Skin of body (tissue), 2 donors: ENCODE data around the gene FUT7. TPM values are rescaled to one million over a fixed set of nuclear protein-coding genes. Genes with fewer than 3 reads are reported as not detected.
"Not testable (repeated sequence)": the region's sequence is repeated elsewhere in the genome, so short reads cannot be mapped to it uniquely, and the experiment has no call there.

Experiments used
- DNase-seq: peaks from one replicate; lab custom pipeline; 2025; lab: John Stamatoyannopoulos, UW
- total RNA-seq: library from RNA; depleted of rRNA; stranded (reverse); fragments of >200 nt; gene quantifications from one replicate; pipeline ENCODE4 v1.2.3, GENCODE V29; 2014

Gene FUT7
- total RNA-seq, 1 donor from 2014 or later = 0.39 TPM

- no peak for DNase-seq
These were observed 2.3 kb upstream of the FUT7 start for GRCh38 chr9:137034039-137034708.

- not testable (repeated sequence) for DNase-seq
These were observed 1.6 kb upstream of the FUT7 start for GRCh38 chr9:137033481-137033880.

- no peak for DNase-seq
These were observed 970 bp upstream of the FUT7 start for GRCh38 chr9:137032858-137033257.

GRCh38 chr9:137030538-137031527 is 1.1 kb downstream of the FUT7 start:
- no peak for DNase-seq

- DNase-seq = no peak
These were observed 1.9 kb downstream of the FUT7 start for GRCh38 chr9:137030006-137030405.

GRCh38 chr9:137029058-137029936 is 2.6 kb downstream of the FUT7 start:
- DNase-seq = no peak

- no peak for DNase-seq
These were observed 3.4 kb downstream of the FUT7 start for GRCh38 chr9:137028263-137029057.

- no peak for DNase-seq
These were observed 4.3 kb downstream of the FUT7 start, which contains the start of gene ABCA2 for GRCh38 chr9:137027369-137028262. Gene ABCA2, minus strand, starts transcription at chr9:137028237. Its CDS starts 97 bp downstream, at chr9:137028140.

GRCh38 chr9:137026828-137027227 is 5.1 kb downstream of the FUT7 start:
- no peak for DNase-seq

GRCh38 chr9:137026384-137026783 is 5.5 kb downstream of the FUT7 start:
- no peak for DNase-seq

GRCh38 chr9:137025517-137025966 is 6.3 kb downstream of the FUT7 start:
- no peak for DNase-seq

GRCh38 chr9:137023583-137023991 is 8.3 kb downstream of the FUT7 start:
- no peak for DNase-seq

GRCh38 chr9:137023157-137023556 is 8.7 kb downstream of the FUT7 start:
- DNase-seq = no peak

GRCh38 chr9:137022662-137023008 is 9.3 kb downstream of the FUT7 start:
- DNase-seq = no peak

- DNase-seq = no peak
These were observed 9.8 kb downstream of the FUT7 start for GRCh38 chr9:137021979-137022661.

- no peak for DNase-seq
These were observed 10.3 kb downstream of the FUT7 start for GRCh38 chr9:137021568-137021978.

GRCh38 chr9:137020771-137021567 is 10.9 kb downstream of the FUT7 start:
- no peak for DNase-seq
